Head of caudate nucleus (tissue), 42 donors: ENCODE measurements around the gene LPCAT4.
A peak's percentile ranks its signal among the peaks of the same experiment; 100 is the strongest.
"Not testable (repeated sequence)": the region's sequence is repeated elsewhere in the genome, so short reads cannot be mapped to it uniquely, and the experiment has no call there.

Experiments used
- DNase-seq, 42 donors: peaks; one replicate each; pipeline versions ENCODE4 v3.0.0 to v3.0.0-alpha.2; 2020 to 2021; ENCODE audit warnings: mixed read lengths in 7 of 42
- intact Hi-C: fragments of 100-400 bp; cut with DNase I; formaldehyde crosslinking; loops from one replicate; pipeline ENCODE4 v1.15.0; 2022

LPCAT4 gene

DNA sequence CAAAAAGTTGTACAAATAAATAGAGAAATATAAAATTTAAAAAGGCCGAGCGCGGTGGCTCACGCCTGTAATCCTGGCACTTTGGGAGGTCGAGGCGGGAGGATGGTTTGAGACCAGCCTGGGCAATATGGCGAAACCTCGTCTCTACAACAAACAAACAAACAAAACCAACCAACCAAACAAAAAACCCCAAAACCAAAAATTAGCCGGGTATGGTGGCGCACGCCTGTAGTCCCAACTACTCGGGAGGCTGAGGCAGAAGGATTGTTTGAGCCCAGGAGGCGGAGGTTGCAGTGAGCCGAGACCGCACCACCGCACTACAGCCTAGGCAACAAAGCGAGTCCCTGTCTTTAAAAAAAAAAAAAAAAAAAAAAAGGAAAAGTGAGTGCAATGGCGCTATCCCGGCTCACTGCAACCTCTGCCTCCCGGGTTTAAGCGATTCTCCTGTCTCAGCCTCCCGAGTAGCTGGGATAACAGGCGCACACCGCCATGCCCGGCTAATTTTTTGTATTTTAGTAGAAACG is 24.7 kb downstream of the LPCAT4 start:
- intact Hi-C loops, result loop anchor here (2.0 kb wide), 1 partner anchor 23 kb away; no protein-coding TSS in a partner anchor

DNA sequence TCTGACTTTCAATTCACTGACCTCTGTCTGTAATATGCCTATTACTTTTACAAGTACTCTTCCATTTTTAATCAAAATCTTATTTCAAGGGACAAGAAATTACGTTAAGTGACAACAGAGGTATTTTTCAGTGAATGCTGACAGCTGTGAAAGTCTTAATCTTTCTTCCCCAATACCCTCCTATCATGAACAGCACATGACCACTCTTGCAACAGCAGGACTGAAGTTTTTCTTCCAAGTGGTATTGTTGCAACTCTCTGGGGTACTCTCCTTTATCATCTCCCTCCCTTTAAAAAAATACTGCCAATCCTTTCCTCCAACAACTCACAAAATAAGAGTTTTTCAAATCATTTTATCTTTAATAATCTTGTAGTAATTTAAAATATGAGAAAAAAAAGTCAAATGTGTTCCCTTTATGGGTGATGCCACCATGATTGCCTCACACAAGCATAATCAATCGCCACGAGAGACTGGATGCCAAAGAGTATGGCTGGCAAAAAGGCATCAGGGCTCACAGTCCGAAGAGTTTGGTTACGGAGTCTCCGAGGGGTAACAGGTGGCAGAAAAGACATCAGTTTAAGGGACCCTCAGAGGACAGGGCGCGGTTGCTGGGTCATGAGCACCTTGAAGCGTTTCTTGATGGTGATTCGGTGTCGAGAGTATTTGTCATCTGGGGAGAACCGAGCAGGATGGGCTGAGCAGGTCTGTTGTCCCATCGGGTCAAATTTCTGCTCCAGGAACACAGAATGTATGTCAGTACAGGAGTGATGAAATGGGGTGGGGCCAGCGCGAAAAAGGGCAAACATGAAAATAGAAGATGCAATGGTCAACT is 25.4 kb downstream of the LPCAT4 start:
- DNase-seq, result no peak
- intact Hi-C loops, result loop anchor here (2.0 kb wide), 1 partner anchor 23 kb away; no protein-coding TSS in a partner anchor

More for the DNA sequence above, 24.7 kb downstream of the LPCAT4 start:
- not testable (repeated sequence) for DNase-seq

DNA sequence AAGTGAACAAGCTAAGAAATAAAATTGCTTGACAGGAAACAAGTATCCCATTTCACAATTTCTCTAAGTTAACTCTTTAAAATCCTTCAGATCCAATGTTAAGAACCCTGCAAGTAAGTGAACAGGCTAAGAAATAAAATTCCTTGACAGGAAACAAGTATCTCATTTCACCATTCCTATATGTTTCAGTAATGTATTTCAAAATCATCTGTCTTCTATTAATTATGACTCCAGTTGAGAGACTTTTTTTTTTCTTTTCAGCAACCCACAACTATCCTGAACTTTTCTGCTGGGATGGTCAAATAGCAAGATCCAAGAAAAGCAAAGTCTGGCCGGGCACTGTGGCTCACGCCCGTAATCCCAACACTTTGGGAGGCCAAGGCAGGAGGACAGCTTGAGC is 27.1 kb downstream of the LPCAT4 start:
- intact Hi-C loops, result loop anchor here (10.0 kb wide), 1 partner anchor 115 kb away; the partner anchor contains the start of gene EMC4
- DNase-seq, result no peak

DNA sequence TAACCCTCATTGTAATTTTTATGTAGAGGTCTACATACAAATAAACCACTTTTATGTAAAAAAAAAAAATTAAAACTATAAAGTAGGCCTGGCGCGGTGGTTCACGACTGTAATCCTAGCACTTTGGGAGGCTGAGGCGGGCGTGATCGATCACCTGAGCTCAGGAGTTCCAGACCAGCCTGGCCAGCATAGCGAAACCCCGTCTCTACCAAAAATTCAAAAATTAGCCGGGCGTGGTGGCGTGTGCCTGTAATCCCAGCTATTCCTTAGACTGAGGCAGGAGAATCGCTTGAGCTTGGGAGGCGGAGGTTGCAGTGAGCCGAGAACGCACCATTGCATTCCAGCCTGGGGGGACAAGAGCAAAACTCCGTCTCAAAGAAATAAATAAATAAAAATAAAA is 28.6 kb downstream of the LPCAT4 start:
- DNase-seq, result no peak

DNA sequence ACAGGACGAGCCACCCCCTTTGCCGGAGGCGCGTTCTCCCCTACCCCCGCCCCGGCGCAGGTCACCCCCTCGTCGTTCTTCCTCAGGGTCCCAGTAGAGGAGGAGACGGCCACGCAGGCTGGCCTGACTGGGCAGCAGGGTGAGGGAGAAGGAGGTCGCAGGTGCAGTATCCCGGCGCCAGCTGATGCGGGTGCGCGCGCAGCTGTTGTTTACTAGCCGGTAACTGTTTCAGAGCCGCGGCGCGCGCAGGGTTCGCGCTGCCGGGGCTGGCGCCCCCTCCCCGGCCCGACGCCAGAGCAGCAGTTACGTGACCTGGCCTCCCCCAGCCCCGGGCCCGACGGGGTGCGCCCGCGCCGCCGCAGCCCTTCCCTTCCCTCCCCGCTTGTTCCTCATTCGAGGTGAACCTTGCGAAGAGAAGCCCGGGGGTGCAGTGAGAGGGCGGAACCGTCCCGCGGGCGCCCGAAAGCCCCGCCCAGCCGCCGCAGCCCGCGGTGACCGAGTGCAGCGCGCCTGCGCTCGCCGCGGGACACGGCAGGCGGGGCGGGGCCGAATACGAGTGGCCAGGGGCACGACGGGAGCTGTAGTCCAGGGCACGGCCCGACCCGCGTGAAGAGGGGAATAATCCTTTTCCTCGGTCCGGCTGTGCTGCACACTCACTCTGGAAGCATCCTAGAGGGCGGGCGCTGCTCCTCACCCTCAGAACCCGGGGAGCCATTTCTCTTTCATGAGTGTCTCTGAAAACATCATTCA is 29.3 kb downstream of the LPCAT4 start, which contains the start of gene SLC12A6:
TSS of gene SLC12A6 (minus strand) at position 225 of the 750 bp plus-strand sequence. CDS start 1,101 bp downstream, outside the sequence.
- intact Hi-C loops, result loop anchor here (1.0 to 10.0 kb wide), 2 partner anchors 30 to 113 kb away; partner anchors contain the start of genes EMC4 and LPCAT4
- DNase-seq, result peak; percentile 73 to 96 (median 93)

More for the DNA sequence above, 28.6 kb downstream of the LPCAT4 start:
- intact Hi-C loops, result loop anchor here (1.0 to 10.0 kb wide), 2 partner anchors 29 to 114 kb away; partner anchors contain the start of genes EMC4 and LPCAT4

DNA sequence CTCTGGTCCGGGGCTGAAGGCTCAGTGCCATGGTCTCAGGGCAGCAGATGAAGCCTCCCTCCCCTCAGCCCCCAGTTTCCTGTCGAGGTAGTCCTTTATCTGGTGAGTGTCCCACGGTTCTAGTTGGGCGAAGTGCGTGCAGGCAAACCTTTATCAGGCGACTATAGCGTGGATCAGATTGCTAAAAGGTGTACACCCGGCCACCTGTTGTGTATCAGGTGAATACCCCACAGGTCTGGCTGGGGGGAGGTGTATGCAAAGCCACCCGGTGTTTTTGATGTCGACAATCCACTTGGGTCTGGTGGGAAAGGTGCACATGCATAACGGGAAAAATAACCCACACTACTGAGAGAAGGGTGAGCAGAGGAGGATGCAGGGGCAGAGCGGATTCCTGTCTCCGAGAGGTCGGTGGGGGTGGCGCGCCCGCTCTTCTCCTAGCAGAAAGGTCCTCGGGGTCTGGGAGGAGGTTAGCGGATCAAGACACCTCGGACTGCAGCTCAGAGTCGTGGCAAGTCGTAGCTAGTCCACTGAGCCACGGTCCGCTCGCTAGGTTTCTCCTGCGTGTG is 29.9 kb downstream of the LPCAT4 start:
- intact Hi-C loops, result loop anchor here (10.0 kb wide), 1 partner anchor 112 kb away; the partner anchor contains the start of gene EMC4
- DNase-seq, result peak in 14 of 42 donors; percentile 11 to 58 (median 38)

DNA sequence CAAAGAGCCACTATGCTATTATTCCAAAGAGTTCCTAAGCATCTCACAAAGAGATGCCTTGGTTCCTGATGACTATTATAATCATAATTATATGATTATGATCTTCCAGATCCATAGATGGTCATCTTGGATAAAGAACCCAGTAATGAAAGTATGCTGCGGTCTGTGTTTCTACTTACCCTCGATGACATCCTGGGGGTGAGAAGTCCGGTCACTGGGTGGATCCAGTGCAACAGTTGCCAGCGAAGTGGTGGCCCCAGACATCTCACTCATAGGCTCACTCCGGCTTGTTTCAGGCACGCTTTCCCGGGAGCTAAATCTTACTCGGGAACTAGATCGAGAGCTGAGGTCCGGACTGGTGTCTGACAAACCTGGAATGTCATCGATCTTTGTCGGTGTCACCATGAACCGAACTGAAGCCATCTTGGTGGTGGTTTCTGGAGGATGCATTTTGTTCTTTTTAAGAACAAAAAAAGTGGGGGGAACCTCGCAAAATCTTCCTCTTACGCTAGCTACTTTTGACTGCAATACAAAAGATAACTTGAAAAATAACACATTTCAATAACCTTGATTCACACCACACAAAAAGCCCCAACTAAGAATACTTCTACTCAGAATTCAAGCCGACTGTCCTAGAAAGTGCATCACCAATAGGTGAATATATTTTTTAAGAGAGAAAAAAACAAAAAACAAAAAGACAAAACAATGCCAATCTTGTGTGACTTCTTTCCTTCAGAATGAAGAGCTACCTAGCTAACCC is 30.6 kb downstream of the LPCAT4 start:
- intact Hi-C loops, result loop anchor here (10.0 kb wide), 1 partner anchor 112 kb away; the partner anchor contains the start of gene EMC4
- DNase-seq, result peak in 7 of 42 donors; percentile 12 to 52 (median 24)

DNA sequence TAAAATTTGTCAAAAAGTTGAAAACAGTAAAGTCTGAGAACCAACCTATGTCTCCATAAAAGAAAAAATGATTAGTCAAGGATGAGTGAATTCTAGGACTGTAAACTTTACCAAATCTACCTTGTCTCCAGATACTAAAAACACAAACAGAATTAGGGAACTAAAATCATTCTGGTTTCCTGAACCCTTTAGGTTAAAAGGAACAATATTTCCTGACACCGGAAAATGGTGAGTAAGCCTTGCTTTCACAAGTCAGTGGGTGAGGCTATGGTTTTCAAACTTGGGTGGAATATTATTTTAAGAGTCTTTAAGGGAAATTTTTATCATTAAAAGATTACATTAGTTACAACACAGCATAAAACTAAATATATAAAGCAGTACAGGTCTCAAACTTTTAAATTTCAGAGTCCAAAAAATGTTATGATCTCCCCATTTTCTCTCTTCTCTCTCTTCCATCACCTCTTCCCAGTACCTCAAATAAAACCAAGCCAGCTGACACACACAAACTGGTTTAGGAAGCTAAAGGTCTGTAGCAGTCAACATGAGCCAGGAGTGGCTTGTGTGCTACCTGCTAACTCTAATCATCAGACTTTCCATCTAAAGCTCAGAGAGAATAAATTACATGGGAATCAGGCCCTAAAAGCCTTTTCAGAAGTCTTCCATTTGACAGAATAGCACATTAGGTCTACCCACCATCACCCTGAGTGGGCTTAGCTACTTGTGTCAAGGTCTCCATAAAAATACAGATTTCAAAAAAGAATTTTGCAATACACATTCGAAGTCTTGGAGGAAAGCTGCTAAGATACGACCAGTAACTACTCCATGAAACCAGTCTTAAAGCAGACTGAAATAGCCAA is 31.6 kb downstream of the LPCAT4 start:
- intact Hi-C loops, result loop anchor here (10.0 kb wide), 1 partner anchor 111 kb away; the partner anchor contains the start of gene EMC4
- DNase-seq, result no peak

DNA sequence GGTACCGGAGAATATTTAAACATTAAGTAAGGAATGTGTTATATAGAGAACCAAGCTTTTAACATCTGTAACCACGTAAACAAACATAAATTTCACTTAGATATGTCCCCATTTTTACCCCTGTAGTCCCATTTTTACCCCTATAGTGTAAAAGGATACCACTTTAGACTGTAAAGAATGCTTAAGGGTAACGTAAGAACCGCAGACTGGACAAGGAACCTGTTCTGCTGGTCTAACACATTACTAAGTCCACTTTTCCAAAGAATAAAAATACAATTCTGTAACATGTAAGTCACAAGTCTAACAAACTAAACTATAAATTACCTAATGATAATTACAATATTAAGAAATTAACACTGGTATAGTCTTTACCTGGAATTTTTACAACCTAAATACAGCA is 32.3 kb downstream of the LPCAT4 start:
- intact Hi-C loops, result loop anchor here (10.0 kb wide), 1 partner anchor 110 kb away; the partner anchor contains the start of gene EMC4
- no peak for DNase-seq

DNA sequence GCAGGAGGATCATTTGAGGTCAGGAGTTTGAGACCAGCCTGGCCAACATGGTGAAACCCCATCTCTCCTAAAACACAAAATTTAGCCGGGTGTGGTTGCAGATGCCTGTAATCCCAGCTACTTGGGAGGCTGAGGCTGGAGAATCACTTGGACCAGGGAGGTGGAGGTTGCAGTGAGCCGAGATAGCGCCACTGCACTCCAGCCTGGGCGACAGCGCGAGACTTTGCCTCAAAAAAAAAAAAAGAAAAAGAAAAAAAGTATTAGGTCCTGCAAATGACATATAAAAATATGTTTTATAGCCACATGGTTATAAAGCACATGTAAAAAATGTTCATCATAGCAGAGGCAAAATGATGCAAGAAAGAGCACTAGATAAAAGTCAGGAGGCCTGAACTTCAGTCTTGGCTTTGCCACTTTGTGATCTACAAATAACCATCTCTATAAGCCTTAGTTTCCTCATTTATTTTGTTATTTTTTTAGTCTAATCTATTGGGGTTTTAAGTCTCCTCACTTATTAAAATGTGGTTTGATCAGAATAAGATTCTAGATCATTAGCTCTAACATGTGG is 34.4 kb downstream of the LPCAT4 start:
- intact Hi-C loops, result loop anchor here (10.0 kb wide), 1 partner anchor 108 kb away; the partner anchor contains the start of gene EMC4
- no peak for DNase-seq

DNA sequence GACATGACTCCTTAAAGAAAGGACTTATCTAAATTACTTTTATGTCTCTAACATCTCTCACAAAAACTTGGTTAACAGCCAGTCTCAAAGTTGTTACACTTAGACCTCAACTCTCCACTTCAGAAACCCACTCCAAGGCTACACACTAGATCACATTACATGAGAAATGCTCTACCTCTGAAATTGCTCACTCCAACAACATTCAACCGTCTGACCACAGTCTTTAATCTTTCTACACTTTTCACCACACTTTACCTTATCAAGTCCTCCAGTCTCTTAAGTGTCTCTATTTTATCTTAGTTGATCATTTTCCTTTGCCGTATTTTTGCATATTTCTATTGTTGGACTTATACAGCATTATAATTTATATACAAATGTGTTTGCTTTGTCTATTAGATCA is 35.2 kb downstream of the LPCAT4 start:
- no peak for DNase-seq
- intact Hi-C loops, result loop anchor here (10.0 kb wide), 1 partner anchor 107 kb away; the partner anchor contains the start of gene EMC4

DNA sequence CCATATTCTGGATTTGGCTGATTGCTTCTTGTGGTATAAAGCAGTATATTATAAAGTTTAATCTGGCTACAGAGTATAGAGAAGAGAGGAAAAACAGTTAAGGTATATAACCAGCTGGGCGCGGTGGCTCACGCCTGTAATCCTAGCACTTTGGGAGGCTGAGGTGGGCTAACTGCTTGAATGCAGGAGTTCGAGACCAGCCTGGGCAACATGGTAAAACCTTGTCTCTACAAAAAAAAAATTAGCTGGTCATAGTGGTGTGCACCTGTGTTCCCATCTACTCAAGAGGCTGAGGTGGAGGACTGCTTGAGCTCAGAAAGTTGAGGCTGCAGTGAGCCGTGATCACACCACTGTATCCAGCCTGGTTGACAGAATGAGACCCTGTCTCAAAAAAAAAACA is 36.7 kb downstream of the LPCAT4 start:
- intact Hi-C loops, result loop anchor here (10.0 kb wide), 1 partner anchor 105 kb away; the partner anchor contains the start of gene EMC4
- DNase-seq, result no peak

DNA sequence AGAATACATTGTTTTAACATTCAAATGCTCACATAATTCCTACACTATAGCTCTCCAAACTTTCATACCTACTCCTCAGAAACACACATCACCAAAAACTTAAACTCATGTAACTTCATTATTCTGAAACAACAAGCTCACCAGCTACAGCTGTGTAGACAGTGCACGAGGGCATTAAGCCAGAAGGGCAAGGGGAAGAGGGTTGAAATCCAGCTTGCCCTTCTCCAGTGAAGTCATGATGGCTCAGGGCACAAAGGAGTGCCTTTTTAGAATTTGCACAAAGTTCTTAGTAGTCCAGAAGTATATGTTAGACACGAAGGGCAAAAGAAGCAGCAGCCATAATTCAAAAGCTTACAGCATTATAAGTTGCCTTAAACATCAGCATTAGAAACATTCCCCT is 38.0 kb downstream of the LPCAT4 start:
- intact Hi-C loops, result no loop called here
- DNase-seq, result no peak

DNA sequence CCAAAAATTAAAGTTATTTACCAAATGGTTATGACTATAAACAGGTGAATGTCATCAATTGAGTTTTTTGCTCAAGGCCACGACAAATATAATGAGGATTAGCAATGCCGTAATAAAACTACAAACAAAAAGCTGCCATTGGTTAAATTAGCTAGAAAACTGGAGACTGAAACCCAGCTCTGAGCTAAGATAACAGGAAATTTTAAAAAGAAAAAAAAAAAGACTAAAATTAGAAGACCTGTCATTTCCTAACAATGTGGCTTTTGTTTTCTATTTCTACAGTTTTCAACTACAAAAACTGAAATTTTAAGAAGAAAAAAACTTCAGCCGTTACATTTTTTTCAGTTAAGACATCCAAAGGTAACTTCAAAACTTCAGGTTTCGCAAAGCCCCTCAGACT is 39.1 kb downstream of the LPCAT4 start:
- no peak for DNase-seq
- intact Hi-C loops, result no loop called here

DNA sequence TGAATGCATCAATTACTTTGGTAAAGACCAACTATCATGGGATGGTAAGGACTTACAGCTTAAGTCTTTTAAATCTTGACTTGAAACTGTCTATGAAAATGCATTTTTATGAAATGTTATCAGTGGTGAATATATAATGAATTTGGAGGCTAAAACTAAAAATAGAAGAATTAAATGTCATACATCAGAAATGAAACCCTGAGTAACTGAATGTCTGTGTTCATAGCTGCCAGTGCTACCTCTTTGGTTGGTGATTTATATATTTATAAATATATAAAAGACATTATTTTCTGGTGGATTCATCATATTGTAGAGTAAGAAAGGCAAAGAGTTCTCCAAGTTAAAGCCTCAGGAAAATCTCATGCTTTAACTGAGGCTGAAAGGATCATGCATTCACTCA is 41.6 kb downstream of the LPCAT4 start:
- DNase-seq, result no peak
- intact Hi-C loops, result no loop called here

DNA sequence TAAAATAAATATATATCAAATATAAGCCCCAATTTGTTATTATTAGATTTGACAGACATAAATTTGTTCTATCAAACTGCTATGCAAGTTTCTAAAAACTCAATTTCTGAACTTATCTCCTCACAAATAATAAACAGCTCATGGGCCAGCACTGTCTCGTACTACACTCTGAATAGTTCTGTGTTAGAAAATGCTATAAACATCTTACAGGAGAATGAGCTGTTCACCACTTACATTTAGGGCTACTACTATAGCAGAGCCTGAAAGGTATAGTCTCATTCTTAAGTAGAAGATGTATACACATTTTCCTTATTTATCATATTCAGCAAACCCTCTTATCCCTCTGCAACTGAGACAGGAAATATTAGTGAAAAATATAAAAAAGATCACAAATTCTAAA is 42.1 kb downstream of the LPCAT4 start:
- no peak for DNase-seq
- intact Hi-C loops, result no loop called here

DNA sequence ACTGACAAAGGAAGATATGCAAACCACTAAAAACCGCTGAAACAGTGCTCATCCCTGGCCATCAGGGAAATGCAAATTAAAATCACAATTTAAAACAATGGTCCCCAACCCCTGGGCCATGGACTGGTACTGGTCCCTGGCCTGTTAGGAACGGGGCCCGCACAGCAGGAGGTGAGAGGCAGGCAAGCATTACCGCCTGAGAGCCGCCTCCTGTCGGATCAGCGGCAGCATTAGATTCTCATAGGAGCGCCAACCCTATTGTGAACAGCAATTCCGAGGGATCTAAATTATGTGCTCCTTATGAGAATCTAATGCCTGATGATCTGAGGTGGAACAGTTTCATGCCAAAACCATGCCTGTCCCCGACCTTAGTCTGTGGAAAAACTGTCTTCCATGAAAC is 43.8 kb downstream of the LPCAT4 start:
- DNase-seq, result no peak
- intact Hi-C loops, result no loop called here
